IMR-90 (cell line): ENCODE results near the gene DBN1. TPM values are rescaled to one million over a fixed set of nuclear protein-coding genes. Genes with fewer than 3 reads are reported as not detected.

Experiments
- ATAC-seq: fragments of 200-7000 bp; cut with Tn5 transposase; 2 replicates; pipeline ENCODE4 v1.9.1; 2020; ENCODE audit warnings: low read depth, mild to moderate bottlenecking, moderate library complexity
- BruUV-seq: library from RNA; stranded (reverse); fragments of 400-500 nt; replicated peaks from 2 replicates; lab custom pipeline; 2021; lab: Mats Ljungman, UMichigan
- CTCF ChIA-PET: fragments of 300-600 bp; formaldehyde crosslinking; extraction: SDS; loops from one replicate; lab custom pipeline; 2021; ENCODE audit warnings: antibody characterized with exemption; lab: Yijun Ruan, JAX
- POLR2A ChIA-PET: fragments of 300-600 bp; sonication (Branson Sonifier 250); formaldehyde crosslinking; loops from one replicate; lab custom pipeline; 2022; ENCODE audit warnings: antibody characterized with exemption; ENCODE audit not compliant: unreplicated experiment; lab: Charles Lee
- DNase-seq: peaks from one replicate; pipeline ENCODE4 v3.0.0; 2013
- H2AFZ ChIP-seq: replicated peaks from 2 replicates; pipeline ENCODE3; 2013; ENCODE audit warnings: low read length, mild to moderate bottlenecking; ENCODE audit not compliant: poor library complexity
- H2AK5ac ChIP-seq: 2 replicates; pipeline ENCODE4 v1.6.1; 2013; ENCODE audit warnings: low read depth, low read length, inconsistent platforms
- H2AK9ac ChIP-seq: replicated peaks from 2 replicates; pipeline ENCODE3; 2013; ENCODE audit warnings: mild to moderate bottlenecking, low read depth, low read length, moderate library complexity; ENCODE audit not compliant: poor library complexity
- H2BK120ac ChIP-seq: 2 replicates; pipeline ENCODE4 v1.6.1; 2013; ENCODE audit warnings: low read depth, low read length, inconsistent platforms
- H2BK15ac ChIP-seq: 3 replicates; pipeline ENCODE4 v1.6.1; 2013; ENCODE audit warnings: low read depth, low read length, inconsistent platforms
- H2BK20ac ChIP-seq: 2 replicates; pipeline ENCODE4 v1.6.1; 2013; ENCODE audit warnings: low read depth, mild to moderate bottlenecking, inconsistent platforms, low read length, moderate library complexity
- H2BK5ac ChIP-seq: 2 replicates; pipeline ENCODE4 v1.6.1; 2013; ENCODE audit warnings: mild to moderate bottlenecking, low read depth, low read length, inconsistent platforms; ENCODE audit not compliant: poor library complexity, severe bottlenecking
- H3K14ac ChIP-seq: replicated peaks from 2 replicates; pipeline ENCODE4 v1.6.1; 2013; ENCODE audit warnings: low read depth, low read length, inconsistent platforms
- H3K18ac ChIP-seq: 2 replicates; pipeline ENCODE4 v1.6.1; 2013; ENCODE audit warnings: low read depth, low read length, control low read depth
- H3K23ac ChIP-seq: 2 replicates; pipeline ENCODE4 v1.6.1; 2013; ENCODE audit warnings: low read depth, low read length, inconsistent platforms
- H3K27ac ChIP-seq: 2 replicates; pipeline ENCODE4 v1.5.1; 2013; ENCODE audit warnings: mild to moderate bottlenecking, control low read depth, low read length; ENCODE audit not compliant: insufficient read depth
- H3K27me3 ChIP-seq: 2 replicates; pipeline ENCODE4 v1.6.1; 2013; ENCODE audit warnings: low read length; ENCODE audit not compliant: control insufficient read depth, insufficient read depth
- H3K36me3 ChIP-seq: 2 replicates; pipeline ENCODE4 v1.6.1; 2013; ENCODE audit warnings: low read length, mixed read lengths; ENCODE audit not compliant: control insufficient read depth, insufficient read depth
- H3K4ac ChIP-seq: 2 replicates; pipeline ENCODE4 v1.6.1; 2013; ENCODE audit warnings: low read depth, low read length, inconsistent platforms
- H3K4me1 ChIP-seq: 2 replicates; pipeline ENCODE4 v1.6.1; 2013; ENCODE audit warnings: low read length, mixed read lengths; ENCODE audit not compliant: control insufficient read depth, insufficient read depth
- H3K4me2 ChIP-seq: 2 replicates; pipeline ENCODE4 v1.6.1; 2013; ENCODE audit warnings: low read depth, mild to moderate bottlenecking, control low read depth, low read length, moderate library complexity
- H3K4me3 ChIP-seq: 2 replicates; pipeline ENCODE4 v1.5.1; 2013; ENCODE audit warnings: low read depth, mild to moderate bottlenecking, control low read depth, low read length, moderate library complexity; ENCODE audit not compliant: insufficient read depth
- H3K56ac ChIP-seq: 2 replicates; pipeline ENCODE4 v1.6.1; 2013; ENCODE audit warnings: low read length, inconsistent platforms; ENCODE audit not compliant: insufficient read depth; ENCODE audit errors: extremely low read depth
- H3K79me1 ChIP-seq, 2 experiments: 2 replicates each; pipeline ENCODE4 v1.6.1; 2013; ENCODE audit warnings: low read length in 2 of 2, inconsistent platforms in 1 of 2, low read depth in 1 of 2
- H3K9ac ChIP-seq: 2 replicates; pipeline ENCODE4 v1.6.1; 2013; ENCODE audit warnings: low read depth, low read length, control low read depth
- H3K9me1 ChIP-seq: 2 replicates; pipeline ENCODE4 v1.6.1; 2013; ENCODE audit warnings: low read length, inconsistent platforms; ENCODE audit not compliant: insufficient read depth
- H3K9me3 ChIP-seq: 2 replicates; pipeline ENCODE4 v1.6.1; 2013; ENCODE audit warnings: low read length; ENCODE audit not compliant: control insufficient read depth, insufficient read depth
- H4K20me1 ChIP-seq: 2 replicates; pipeline ENCODE4 v1.6.1; 2013; ENCODE audit warnings: low read length, inconsistent platforms; ENCODE audit not compliant: insufficient read depth
- H4K5ac ChIP-seq: 2 replicates; pipeline ENCODE4 v1.6.1; 2013; ENCODE audit warnings: mild to moderate bottlenecking, low read depth, low read length, control low read depth
- H4K8ac ChIP-seq, 2 experiments: 2 replicates each; pipeline ENCODE4 v1.6.1; 2013; ENCODE audit warnings: low read depth in 2 of 2, low read length in 2 of 2, control low read depth in 1 of 2, inconsistent platforms in 1 of 2
- H4K91ac ChIP-seq: 2 replicates; pipeline ENCODE4 v1.6.1; 2013; ENCODE audit warnings: low read depth, low read length, inconsistent platforms; ENCODE audit not compliant: insufficient read depth
- FOS ChIP-seq: fragments of 150-350 bp; IDR thresholded peaks from 2 replicates; pipeline ENCODE4 v1.6.1; 2016; ENCODE audit warnings: low read depth, low read length
- MAZ ChIP-seq: IDR thresholded peaks from 2 replicates; pipeline ENCODE4 v1.6.1; 2012; ENCODE audit warnings: low read depth, mild to moderate bottlenecking, low read length, improper control_type of control experiment, moderate library complexity, borderline replicate concordance
- WGBS, 2 experiments: methylation state at CpG; one replicate each; pipeline versions ENCODE4 v1.1.5 to v1.1.7; 2013; ENCODE audit warnings: missing lambda C conversion rate in 2 of 2; ENCODE audit not compliant: insufficient read length in 1 of 2; ENCODE audit errors: extremely low coverage in 2 of 2; 5-methylcytosine and 5-hydroxymethylcytosine counted together
- dilution Hi-C: fragments of 300-500 bp; cut with HindIII; formaldehyde crosslinking; loops from one replicate; pipeline ENCODE4 v1.14.3; 2018; ENCODE audit warnings: low sequenced_read_pairs; ENCODE audit not compliant: unreplicated experiment
- in situ Hi-C: fragments of 300-500 bp; cut with MboI; formaldehyde crosslinking; loops from 3 replicates; pipeline ENCODE4 v1.14.3; 2019; ENCODE audit warnings: low sequenced_read_pairs, inconsistent platforms, mixed read lengths
- intact Hi-C: fragments of 100-400 bp; cut with micrococcal nuclease; formaldehyde crosslinking; loops from 2 replicates; pipeline ENCODE4 v1.10.0; 2022
- polyA plus RNA-seq, 3 experiments: library from polyadenylated mRNA; depleted of rRNA; stranded (reverse); fragments of >200 nt; gene quantifications; 2 replicates each; pipeline ENCODE4 v1.2.3, GENCODE V29; 2012; ENCODE audit warnings: low replicate concordance in 1 of 3
- total RNA-seq: library from RNA; depleted of rRNA; stranded (reverse); fragments of >200 nt; gene quantifications from 2 replicates; pipeline ENCODE4 v1.2.3, GENCODE V29; 2012
- TF ChIP-seq, protein P1 (sequence below): fragments of 150-350 bp; IDR thresholded peaks from 2 replicates; pipeline ENCODE4 v1.6.1; 2016; ENCODE audit warnings: low read depth, mild to moderate bottlenecking, low read length, moderate library complexity, borderline replicate concordance

Gene DBN1
- total and polyA plus RNA-seq, 2 of the 4 experiments (the other 2 are of a cell fraction) = 122 to 187 TPM

- H4K20me1 ChIP-seq = peaks cover 72% of the 10 kb centered on the region
- WGBS, 2 experiments = 90% methylated on average over 3 of the region's 11 CpGs; no CpG with 5 or more reads in 1 of the 2 experiments
These were observed 8.4 kb downstream of the DBN1 start for GRCh38 chr5:177465044-177465443.

More at GRCh38 chr5:177465044-177465443, 8.4 kb downstream of the DBN1 start:
- peaks cover 35 to 72% of the 10 kb centered on the region in 2 experiments for H3K79me1 ChIP-seq
- TF ChIP-seq, protein P1, sequence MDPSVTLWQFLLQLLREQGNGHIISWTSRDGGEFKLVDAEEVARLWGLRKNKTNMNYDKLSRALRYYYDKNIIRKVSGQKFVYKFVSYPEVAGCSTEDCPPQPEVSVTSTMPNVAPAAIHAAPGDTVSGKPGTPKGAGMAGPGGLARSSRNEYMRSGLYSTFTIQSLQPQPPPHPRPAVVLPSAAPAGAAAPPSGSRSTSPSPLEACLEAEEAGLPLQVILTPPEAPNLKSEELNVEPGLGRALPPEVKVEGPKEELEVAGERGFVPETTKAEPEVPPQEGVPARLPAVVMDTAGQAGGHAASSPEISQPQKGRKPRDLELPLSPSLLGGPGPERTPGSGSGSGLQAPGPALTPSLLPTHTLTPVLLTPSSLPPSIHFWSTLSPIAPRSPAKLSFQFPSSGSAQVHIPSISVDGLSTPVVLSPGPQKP = no peak
- TF ChIP-seq MAZ (no peak), FOS (no peak)
- no peak overlapping the region for H2AK5ac ChIP-seq
- peaks cover 18% of the 10 kb centered on the region for H3K9me1 ChIP-seq
- H3K56ac ChIP-seq = no peak overlapping the region
- H2BK120ac ChIP-seq = no peak overlapping the region
- H2BK5ac ChIP-seq = no peak overlapping the region
- H3K4me2 ChIP-seq = no peak overlapping the region
- no peak overlapping the region for H4K91ac ChIP-seq
- ATAC-seq = no peak
- POLR2A ChIA-PET = no interaction called here
- no peak overlapping the region for H4K8ac ChIP-seq
- H3K23ac ChIP-seq = no peak overlapping the region
- no peaks in the 10 kb centered on the region for H3K9me3 ChIP-seq
- dilution Hi-C loops = no loop called here
- H2AK9ac ChIP-seq = no peak overlapping the region
- BruUV-seq = no TSS peak
- H2BK20ac ChIP-seq = no peak overlapping the region
- H2AFZ ChIP-seq = no peak overlapping the region
- H3K27me3 ChIP-seq = no peaks in the 10 kb centered on the region
- no peak overlapping the region for H2BK15ac ChIP-seq
- H3K9ac ChIP-seq = no peak overlapping the region
- H4K5ac ChIP-seq = no peak overlapping the region
- CTCF ChIA-PET = interaction anchor here (1.6 kb wide), 1 partner anchor 96 kb away, joined by 3 read pairs; no protein-coding TSS in a partner anchor
- H3K4me3 ChIP-seq = no peak overlapping the region
- H3K4ac ChIP-seq = no peak overlapping the region
- intact Hi-C loops = no loop called here
- H3K36me3 ChIP-seq = peaks cover 61% of the 10 kb centered on the region
- H3K27ac ChIP-seq = no peak overlapping the region
- no peak overlapping the region for H3K18ac ChIP-seq
- H3K14ac ChIP-seq = no peak overlapping the region
- DNase-seq = no peak
- H3K4me1 ChIP-seq = peaks cover 17% of the 10 kb centered on the region
- in situ Hi-C loops = no loop called here
